Hypothalamus (tissue), 51 donors: ENCODE results near the gene EIF5.

Source experiments
- DNase-seq, 51 donors: peaks; one replicate each; lab custom pipeline; 2025; lab: John Stamatoyannopoulos, UW

EIF5 gene

DNA sequence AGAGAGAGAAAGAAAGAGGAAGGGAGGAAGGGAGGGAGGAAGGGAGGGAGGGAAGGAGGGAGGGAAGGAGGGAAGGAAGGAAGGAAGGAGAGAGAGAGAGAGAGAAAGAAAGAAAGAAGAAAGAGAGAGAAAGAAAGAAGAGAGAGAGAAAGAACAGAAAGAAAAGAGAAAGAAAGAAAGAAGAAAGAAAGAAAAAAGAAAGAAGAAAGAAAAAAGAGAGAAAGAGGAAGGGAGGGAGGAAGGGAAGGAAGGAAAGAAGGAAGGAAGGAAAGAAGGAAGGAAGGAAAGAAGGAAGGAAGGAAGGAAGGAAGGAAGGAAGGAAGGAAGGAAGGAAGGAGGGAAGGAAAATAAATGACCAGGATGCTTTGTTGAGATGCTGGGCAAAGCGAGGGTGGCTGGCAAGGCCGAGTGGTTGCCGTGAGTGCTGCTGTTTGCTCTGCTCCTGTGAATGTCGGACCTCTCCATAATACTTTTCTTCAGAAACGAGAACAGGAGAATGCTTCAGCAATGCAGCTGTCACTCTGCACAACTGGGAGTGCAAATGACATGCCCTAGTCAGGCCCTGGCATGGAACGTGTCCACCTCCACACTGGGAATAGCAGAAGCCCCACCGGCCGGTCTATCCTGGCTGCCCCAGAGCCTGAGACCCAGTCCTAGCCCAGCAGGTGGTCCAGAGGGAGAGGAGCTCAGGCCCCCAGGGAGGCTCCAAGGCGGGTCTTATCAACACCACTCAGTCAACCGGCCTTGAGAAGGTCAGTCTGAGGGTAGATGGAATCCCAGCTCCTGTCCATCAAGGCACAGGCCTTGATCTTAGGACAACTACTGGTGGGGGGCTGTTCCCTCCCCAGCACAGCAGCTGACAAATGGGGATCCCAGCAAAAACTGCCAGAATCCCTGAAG lies 25.1 kb upstream of the EIF5 start:
- DNase-seq: no peak

DNA sequence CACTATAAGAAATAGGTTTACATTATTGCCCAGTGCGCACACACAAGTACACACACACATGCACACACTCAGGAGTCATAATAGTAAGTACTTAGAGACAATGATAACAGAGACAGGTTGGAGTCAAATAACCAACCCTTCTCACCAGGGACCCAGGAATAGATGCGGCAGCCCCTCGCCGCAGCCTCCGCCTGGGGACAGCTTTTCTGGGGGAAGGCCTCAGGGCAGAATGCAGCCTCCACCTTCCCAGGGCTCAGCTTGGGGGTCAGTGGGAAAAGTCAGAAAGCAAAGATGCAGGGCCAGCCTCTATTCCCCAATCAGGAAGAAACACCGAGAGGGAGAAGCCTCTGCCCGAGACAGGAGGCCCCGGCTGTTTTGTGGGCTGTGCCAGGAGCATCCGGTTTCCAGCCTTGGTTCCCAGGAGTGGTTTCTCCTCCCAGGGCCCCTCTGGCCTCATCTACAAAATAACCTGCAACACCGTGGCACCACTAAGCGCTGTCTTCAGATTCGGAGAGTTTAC lies 23.4 kb upstream of the EIF5 start:
- no peak for DNase-seq

DNA sequence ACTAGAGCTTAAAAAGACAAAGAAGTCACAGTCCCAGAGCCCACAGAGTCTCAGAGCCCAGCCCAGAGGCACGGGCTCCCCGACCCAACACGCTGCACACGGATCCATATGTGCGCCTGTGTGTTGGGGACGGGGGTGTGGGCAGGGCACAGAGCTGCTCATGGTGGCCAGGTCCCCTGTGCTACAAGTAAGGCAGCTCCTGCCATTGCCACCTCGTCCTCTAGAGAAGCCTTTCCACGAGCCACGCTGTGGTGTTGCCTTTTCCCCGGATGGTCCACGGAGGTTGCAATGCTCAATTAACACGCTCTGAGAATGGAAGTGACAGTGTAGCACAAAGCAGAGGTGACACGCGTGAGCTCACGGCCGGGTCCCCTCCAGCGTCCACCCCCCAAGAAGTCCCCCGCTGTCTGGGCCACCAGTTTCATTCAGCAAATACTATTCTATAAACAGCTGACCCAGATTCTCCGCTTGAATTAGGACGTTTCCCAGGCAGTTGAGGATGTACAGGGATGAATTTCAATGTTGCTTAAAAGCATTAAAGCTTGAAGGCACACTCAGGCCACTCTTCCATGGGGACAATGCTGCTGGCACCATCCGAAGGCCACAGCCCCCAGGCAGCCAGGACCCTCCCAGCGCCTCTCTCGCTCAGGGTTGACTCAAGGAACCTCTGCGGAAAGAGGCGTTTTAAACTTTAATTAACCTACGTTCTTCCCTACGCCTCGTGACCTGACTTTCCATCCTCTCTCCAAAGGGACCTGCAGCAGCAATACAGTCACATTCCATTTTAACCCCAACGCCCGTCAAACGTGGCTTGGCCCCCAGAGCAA lies 22.7 kb upstream of the EIF5 start:
- peak in 20 of 51 donors; percentile 9 to 58 (median 34) for DNase-seq

- DNase-seq: no peak
Observed at GRCh38 chr14:103312006-103312635, 21.9 kb upstream of the EIF5 start.

DNA sequence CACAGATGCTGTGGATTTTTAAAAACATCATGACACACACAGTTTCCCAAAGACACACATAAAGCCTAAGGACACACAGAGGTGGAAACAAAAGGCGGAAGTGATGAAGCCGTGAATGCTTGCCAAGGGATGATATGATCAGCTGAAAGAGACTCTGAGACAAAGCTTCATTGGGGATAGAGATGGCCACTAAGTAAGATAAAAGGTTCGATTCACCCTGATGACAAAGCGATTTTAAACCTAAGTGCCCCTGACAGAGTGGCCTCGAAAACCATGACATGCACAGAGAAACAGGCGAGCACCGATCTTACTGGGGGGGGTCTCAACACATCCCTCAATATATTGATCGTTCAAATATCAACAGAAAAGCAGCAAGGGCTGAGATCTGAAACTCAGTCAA lies 20.3 kb upstream of the EIF5 start:
- DNase-seq: no peak

GRCh38 chr14:103314496-103315277 lies 19.4 kb upstream of the EIF5 start:
- DNase-seq: no peak

DNA sequence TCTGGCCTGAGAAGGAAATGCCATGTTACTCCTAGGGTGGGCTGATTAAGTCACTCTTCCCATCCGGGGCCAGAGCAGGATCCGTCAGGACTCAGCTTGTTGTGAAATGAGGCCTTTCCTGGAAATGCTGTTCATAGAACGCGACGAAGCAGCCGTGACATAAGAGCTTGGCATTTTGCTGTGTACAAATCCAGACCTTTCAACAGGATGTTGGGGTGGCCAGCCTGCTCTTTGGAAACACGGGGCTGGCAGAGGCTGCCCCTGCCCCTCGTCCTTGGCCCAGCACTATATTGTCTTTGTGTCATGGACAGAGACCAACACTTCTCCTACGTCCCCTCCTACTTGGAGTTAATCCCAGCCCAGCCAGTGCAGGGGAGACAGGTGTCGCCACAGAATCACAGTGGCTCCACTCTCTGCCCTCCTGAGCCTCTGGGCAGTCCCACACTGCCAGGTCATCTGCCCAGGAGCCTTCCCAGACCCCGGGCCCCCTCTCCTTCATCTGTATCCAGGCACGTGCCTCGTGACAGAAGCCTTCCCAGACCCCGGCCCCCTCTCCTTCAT lies 18.6 kb upstream of the EIF5 start:
- peak in 7 of 51 donors; percentile 12 to 53 (median 35) for DNase-seq

- no peak for DNase-seq
Observed at GRCh38 chr14:103315941-103316340, 18.1 kb upstream of the EIF5 start.

- DNase-seq: no peak
Observed at GRCh38 chr14:103316721-103317121, 17.3 kb upstream of the EIF5 start.

DNA sequence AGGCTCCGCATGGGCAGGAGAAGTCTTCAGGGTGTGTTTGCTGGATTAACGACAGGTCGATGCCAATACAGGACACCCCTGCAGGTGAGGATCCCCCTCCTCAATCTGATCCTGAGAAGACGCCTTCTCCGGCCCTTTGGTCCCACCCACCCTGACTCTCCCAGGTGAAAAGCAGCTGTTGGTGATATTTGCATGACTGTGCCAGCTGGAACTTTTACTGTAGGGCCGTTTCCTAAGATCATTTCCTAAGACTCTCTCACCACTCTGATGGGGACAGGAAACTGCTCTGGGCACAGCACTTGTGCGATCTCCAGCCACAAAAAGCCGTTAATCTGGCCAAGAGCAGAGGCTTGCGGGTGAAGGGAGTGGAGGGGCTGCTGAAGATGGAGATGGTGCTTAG lies 16.8 kb upstream of the EIF5 start:
- no peak for DNase-seq

- no peak for DNase-seq
Observed at GRCh38 chr14:103317976-103318580, 16.0 kb upstream of the EIF5 start.

- no peak for DNase-seq
Observed at GRCh38 chr14:103318750-103319419, 15.2 kb upstream of the EIF5 start.

- no peak for DNase-seq
Observed at GRCh38 chr14:103319422-103319821, 14.6 kb upstream of the EIF5 start.

- no peak for DNase-seq
Observed at GRCh38 chr14:103326078-103326477, 8.0 kb upstream of the EIF5 start.

DNA sequence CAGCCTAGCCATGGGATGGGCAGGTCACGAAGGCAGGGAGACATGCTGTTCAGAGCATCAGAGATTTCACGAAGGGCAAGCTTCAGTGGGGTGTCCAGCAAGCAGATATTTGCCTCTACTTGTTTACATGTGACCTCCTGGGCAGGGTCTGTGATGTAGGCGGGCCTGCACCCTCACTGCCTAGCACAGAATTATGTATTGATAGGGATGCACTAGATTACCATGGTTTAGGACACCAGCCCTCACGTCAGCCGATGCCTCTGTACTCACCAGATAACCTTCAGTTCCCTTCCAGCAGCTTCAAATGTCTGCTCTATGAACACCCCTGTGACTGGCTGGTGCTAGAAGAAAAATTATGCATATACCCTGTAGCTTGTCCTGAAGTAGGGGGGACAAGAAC lies 5.1 kb upstream of the EIF5 start:
- DNase-seq: no peak

GRCh38 chr14:103329401-103330347 lies 4.4 kb upstream of the EIF5 start:
- peak in 2 of 51 donors; percentile 14 to 18 for DNase-seq

DNA sequence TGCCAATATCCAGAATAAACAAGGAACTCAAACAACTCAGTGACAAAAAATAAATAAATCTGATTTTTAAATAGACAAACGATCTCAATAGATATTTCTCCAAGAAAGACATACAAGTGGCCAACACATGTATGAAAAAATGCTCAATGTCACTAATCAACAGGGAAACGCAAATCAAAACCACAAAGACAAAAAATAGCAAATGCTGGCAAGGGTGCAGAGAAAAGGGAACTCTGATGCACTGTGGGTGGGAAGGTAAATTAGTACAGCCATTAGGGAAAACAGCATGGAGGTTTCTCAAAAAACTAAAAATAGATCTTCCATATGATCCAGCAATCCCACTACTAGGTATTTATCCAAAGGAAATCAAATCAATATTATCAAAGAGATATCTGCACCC lies 3.5 kb upstream of the EIF5 start:
- DNase-seq: no peak
